Measurements from ENCODE around the gene FRMD4A.

- TF ChIP-seq CTCF (conservative IDR thresholded peaks at IDR 0.05): no peak
- TF ChIP-seq EZH2 (IDR thresholded peaks at IDR 0.05; ENCODE audit: low read depth): no peak
These were observed 481.9 kb downstream of the FRMD4A start for GRCh38 chr10:13848520-13849445.
